Left lung (tissue), 10 donors: ENCODE measurements around the gene RAP1GAP. TPM values are rescaled to one million over a fixed set of nuclear protein-coding genes. Genes with fewer than 3 reads are reported as not detected.

ENCODE experiments used
- ATAC-seq: fragments of 200-7000 bp; cut with Tn5 transposase; one replicate; pipeline ENCODE4 v1.9.1; 2020; ENCODE audit warnings: moderate library complexity
- DNase-seq, 4 donors: peaks; one replicate each; pipeline ENCODE4 v3.0.0-alpha.2; 2013 to 2020
- H3K27ac ChIP-seq, 2 donors: fragments of 200-600 bp; sonication (generic) in 1 of 2; one replicate each; pipeline versions ENCODE4 v1.5.0 to v1.8.0; 2020 to 2021
- H3K27me3 ChIP-seq, 2 donors: fragments of 200-600 bp; sonication (generic) in 1 of 2; one replicate each; pipeline versions ENCODE4 v1.5.0 to v1.8.0; 2020 to 2021
- H3K36me3 ChIP-seq, 2 donors: fragments of 200-600 bp; sonication (generic) in 1 of 2; one replicate each; pipeline versions ENCODE4 v1.5.0 to v1.8.0; 2020 to 2021
- H3K4me1 ChIP-seq, 2 donors: fragments of 200-600 bp; one replicate each; pipeline ENCODE4 v1.8.0; 2021
- H3K4me3 ChIP-seq, 2 donors: fragments of 200-600 bp; sonication (generic) in 1 of 2; one replicate each; pipeline versions ENCODE4 v1.5.0 to v1.8.0; 2020 to 2021; ENCODE audit warnings: mild to moderate bottlenecking in 1 of 2
- H3K9me3 ChIP-seq, 2 donors: fragments of 200-600 bp; sonication (generic) in 1 of 2; one replicate each; pipeline versions ENCODE4 v1.5.0 to v1.8.0; 2020 to 2021
- intact Hi-C, 2 donors: fragments of 100-400 bp; cut with DNase I; formaldehyde crosslinking; loops; one replicate each; pipeline versions ENCODE4 v1.11.2 to v1.14.2; 2022
- polyA plus RNA-seq, 6 donors: library from polyadenylated mRNA; unstranded; fragments of 120-200 nt; gene quantifications; one replicate each; pipeline ENCODE4 v1.2.1, GENCODE V29; 2013; ENCODE audit not compliant: insufficient read length in 6 of 6
- total RNA-seq, 2 donors: library from RNA; stranded (reverse); fragmentation: NEBNext Ultra II Directional; extraction: Animal tissue kit (Norgen Biotek cat#: 25700); gene quantifications; one replicate each; pipeline ENCODE4 v1.2.1, GENCODE V29; 2021
- TF ChIP-seq, protein P1 (sequence below), 2 donors: fragments of 200-600 bp; sonication (generic) in 1 of 2; IDR thresholded peaks; one replicate each; pipeline versions ENCODE4 v1.5.0 to v1.8.0; 2021; ENCODE audit warnings: antibody characterized with exemption in 2 of 2
- donor health status: DM: no; HTN: yes; CAD: no.
- donor health status: DM: no; HTN: no; CAD: no.

RAP1GAP gene
- total and polyA plus RNA-seq, 8 donors, result 20.7 to 59.3 (median 45.2) TPM

DNA sequence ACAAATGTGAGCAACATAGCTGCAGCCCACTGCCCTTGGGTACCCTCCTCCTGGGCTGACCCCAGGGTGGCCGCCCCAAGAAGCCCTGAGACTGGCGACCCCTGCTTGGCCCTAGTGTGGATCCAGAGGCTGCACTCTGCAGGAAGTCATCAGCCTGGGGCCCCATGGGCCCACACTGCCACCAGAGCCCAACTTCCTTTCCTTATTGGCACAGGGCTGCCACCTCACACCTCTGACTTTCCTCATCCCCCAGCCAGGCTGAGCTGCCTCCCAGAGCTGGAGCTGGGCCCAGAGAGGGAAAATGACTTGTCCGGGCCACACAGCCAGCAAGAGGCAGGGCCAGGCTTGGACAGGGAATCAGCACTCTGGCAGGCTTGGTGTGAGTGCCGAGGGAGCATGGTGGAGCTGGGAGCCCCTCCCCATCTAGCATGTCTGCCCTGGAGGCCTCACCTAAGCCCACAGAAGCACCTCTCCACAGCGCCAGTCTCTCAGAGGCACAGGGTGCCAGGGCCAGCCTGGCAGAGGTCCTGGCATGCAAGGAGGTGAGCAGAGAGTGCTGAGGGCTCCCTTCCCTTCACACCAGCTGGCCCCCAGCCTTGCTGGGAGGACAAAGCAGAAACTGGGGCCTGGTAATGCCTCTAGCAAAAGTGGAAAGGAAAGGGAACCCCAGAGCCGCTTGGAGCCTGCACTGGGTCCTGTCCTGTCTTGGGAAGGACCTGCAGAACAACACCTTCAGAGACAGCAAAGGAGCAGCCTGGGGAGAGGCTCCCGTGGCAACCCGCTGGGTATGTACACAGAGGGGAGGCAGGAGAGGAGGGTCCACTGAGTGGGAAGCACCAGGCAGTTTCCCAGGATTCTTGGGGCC, 3.2 kb downstream of the RAP1GAP start:
- Histone ChIP-seq H3K27ac (no peak overlapping the region), H3K4me3 (no peak overlapping the region), H3K27me3 (peaks cover 17 to 100% of the 10 kb centered on the region in 2 donors), H3K36me3 (no peaks in the 10 kb centered on the region), H3K9me3 (no peaks in the 10 kb centered on the region), H3K4me1 (peaks cover 4 to 26% of the 10 kb centered on the region in 2 donors)
- TF ChIP-seq, protein P1, sequence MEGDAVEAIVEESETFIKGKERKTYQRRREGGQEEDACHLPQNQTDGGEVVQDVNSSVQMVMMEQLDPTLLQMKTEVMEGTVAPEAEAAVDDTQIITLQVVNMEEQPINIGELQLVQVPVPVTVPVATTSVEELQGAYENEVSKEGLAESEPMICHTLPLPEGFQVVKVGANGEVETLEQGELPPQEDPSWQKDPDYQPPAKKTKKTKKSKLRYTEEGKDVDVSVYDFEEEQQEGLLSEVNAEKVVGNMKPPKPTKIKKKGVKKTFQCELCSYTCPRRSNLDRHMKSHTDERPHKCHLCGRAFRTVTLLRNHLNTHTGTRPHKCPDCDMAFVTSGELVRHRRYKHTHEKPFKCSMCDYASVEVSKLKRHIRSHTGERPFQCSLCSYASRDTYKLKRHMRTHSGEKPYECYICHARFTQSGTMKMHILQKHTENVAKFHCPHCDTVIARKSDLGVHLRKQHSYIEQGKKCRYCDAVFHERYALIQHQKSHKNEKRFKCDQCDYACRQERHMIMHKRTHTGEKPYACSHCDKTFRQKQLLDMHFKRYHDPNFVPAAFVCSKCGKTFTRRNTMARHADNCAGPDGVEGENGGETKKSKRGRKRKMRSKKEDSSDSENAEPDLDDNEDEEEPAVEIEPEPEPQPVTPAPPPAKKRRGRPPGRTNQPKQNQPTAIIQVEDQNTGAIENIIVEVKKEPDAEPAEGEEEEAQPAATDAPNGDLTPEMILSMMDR (IDR thresholded peaks at IDR 0.05), result no peak
- ATAC-seq (peak; percentile 22), DNase-seq (no peak)
- intact Hi-C loops, result no loop called here

DNA sequence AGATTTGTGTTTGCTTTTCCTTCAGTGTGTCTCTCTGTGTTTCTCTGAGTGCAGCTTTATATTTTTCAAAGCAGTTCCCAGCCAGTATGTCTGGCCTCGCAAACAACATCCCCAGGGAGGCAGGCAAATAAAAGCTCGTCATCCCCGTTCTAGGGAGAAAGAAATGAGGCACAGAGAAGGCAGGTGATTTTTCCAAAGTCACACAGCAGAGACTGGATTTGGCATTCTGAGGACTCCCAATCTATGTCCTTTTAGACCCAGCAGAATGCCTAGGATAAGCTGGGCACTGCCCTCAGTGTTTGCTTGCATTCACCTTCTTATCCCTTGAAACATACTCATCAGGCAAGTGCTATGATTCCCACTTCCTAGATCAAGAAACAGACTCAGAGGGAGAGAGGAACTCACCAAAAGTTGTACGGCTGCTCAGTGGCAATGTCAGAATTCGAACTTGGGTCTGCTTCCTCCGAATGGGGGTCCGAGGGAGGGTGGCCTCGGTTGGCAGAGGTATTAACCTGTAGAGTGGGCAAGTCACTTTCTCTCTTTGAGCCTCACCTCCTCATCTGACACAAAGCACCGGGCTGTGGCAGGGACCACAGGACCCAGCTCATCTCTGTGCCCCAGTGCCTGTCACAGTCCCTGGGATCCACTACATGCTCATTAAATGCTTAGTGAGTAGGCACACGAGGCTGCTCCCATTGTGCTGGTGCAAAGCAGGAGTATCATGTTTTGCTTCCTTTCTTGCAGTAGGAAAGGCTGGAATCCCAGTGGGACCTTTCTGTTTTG, 4.2 kb downstream of the RAP1GAP start:
- Histone ChIP-seq H3K27ac (no peak overlapping the region), H3K4me1 (peaks cover 4 to 26% of the 10 kb centered on the region in 2 donors), H3K4me3 (no peak overlapping the region), H3K27me3 (peaks cover 17 to 100% of the 10 kb centered on the region in 2 donors), H3K9me3 (no peaks in the 10 kb centered on the region), H3K36me3 (no peaks in the 10 kb centered on the region)
- ATAC-seq, result no peak
- TF ChIP-seq, protein P1 (IDR thresholded peaks at IDR 0.05), result no peak
- DNase-seq, result no peak
- intact Hi-C loops, result no loop called here

DNA sequence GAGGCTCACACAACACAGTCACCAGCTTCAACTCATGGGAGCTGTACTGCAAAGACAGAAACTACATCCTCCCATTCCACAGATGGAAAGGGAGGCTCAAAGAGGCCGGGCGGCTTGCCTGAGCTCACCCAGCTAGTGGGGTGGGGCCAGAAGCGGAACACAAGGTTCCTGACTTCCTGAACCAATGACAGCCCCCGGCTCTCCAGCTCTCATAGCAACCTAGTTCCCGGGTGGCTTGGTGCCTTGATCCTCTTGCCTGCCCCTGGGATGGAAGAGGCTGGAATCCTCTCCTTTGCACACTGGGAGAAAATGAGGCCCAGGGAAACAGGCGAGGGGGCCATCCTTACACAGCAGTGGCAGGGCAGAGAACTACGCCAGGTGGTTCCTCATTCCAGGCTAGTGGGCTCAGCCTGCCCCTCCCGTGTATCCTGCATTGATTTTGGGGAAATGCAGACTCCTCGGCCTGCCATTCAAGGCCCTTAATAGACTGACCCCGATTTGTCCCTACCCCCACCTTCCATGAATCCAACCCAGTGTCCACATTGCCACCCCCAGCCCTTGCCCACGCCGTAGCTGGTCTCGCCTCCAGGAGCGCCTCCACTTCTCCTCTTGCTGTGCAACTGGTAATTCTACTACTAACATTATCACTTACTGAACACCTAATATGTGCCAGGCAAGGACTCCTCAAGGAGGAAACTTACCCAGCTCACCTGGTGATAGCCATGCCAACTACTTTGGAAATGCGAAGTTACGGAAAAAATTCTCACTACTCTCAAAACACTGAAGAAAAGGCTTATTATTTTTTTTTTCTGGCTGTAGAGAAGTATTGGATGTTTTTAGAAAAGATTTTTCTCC, 5.0 kb downstream of the RAP1GAP start:
- ATAC-seq, result no peak
- H3K36me3 ChIP-seq, result no peaks in the 10 kb centered on the region
- intact Hi-C loops, result no loop called here
- no peak for DNase-seq
- H3K4me1 ChIP-seq, result peaks cover 0 to 20% of the 10 kb centered on the region in 2 donors
- TF ChIP-seq, protein P1 (IDR thresholded peaks at IDR 0.05), result no peak
- peaks cover 12 to 100% of the 10 kb centered on the region in 2 donors for H3K27me3 ChIP-seq
- H3K9me3 ChIP-seq, result no peaks in the 10 kb centered on the region
- H3K27ac ChIP-seq, result no peak overlapping the region
- H3K4me3 ChIP-seq, result no peak overlapping the region

- DNase-seq (no peak), ATAC-seq (no peak)
- intact Hi-C loops, result no loop called here
- Histone ChIP-seq H3K4me1 (peaks cover 0 to 15% of the 10 kb centered on the region in 2 donors), H3K9me3 (no peaks in the 10 kb centered on the region), H3K36me3 (no peaks in the 10 kb centered on the region), H3K4me3 (no peak overlapping the region), H3K27me3 (peaks cover 4 to 98% of the 10 kb centered on the region in 2 donors), H3K27ac (no peak overlapping the region)
- TF ChIP-seq, protein P1 (IDR thresholded peaks at IDR 0.05), result no peak
Measured at GRCh38 chr1:21663248-21663950, 5.8 kb downstream of the RAP1GAP start.
